Upper lobe of left lung (tissue), 4 donors: ENCODE data around the gene MRPL51.

Experiments
- CTCF ChIP-seq, 6 experiments: fragments of 450-650 bp in 4 of 6; fragments of 200-600 bp in 2 of 6; sonication (generic) in 2 of 6; IDR thresholded peaks; one replicate each; pipeline ENCODE4 v1.5.1; 2016 to 2019; ENCODE audit warnings: antibody characterized with exemption in 6 of 6
- EP300 ChIP-seq, 4 donors: sonication (generic); formaldehyde crosslinking; IDR thresholded peaks; one replicate each; pipeline ENCODE4 v1.5.1; 2017; ENCODE audit warnings: antibody characterized with exemption in 4 of 4, control low read depth in 2 of 4
- POLR2A ChIP-seq, 4 donors: fragments of 450-650 bp; IDR thresholded peaks; one replicate each; pipeline ENCODE4 v1.5.1; 2016 to 2017; ENCODE audit warnings: antibody characterized with exemption in 4 of 4, mild to moderate bottlenecking in 2 of 4
- POLR2AphosphoS5 ChIP-seq, 2 donors: sonication (generic); formaldehyde crosslinking; IDR thresholded peaks; one replicate each; pipeline ENCODE4 v1.5.1; 2017; ENCODE audit warnings: antibody characterized with exemption in 2 of 2

- TF ChIP-seq CTCF (IDR thresholded peaks at IDR 0.05) (no peak), POLR2A (IDR thresholded peaks at IDR 0.05) (no peak), EP300 (IDR thresholded peaks at IDR 0.05) (no peak), POLR2AphosphoS5 (IDR thresholded peaks at IDR 0.05) (no peak)
Measured at GRCh38 chr12:6466184-6466573, 26.9 kb downstream of the MRPL51 start.
